NCI-H1417 treated with DMSO at 0.1 percent for 48 hours (cell line): ENCODE measurements around the gene NCKAP5.

ENCODE experiments used
- DNase-seq: peaks from one replicate; lab custom pipeline; 2025; lab: John Stamatoyannopoulos, UW

The NCKAP5 gene

DNA sequence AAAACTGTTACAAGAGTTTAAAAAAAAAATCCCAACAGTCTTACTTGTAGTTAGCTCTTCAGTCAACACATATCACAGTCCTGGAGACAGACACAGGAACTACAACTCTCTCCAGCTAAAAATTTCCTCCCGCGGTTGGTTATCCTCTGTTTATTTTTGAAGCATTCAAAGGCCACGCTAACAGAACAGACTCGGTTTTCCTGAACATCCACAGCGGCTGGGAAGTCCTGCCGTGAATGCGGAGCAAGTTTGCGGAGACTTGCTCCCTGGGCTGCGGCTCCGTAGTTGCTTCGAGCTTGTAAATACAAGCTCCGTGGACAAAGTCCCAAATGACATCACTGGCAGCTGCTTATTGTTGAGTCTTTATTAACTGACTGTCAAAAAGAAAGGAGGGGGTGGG lies at the start of gene NCKAP5:
Gene NCKAP5, minus strand, starts transcription at position 292 of the 400 bp plus-strand sequence. CDS start 50,937 bp downstream, outside the sequence.
- DNase-seq: no peak

GRCh38 chr2:133609664-133610063 lies 41.4 kb upstream of the NCKAP5 start:
- DNase-seq: no peak

GRCh38 chr2:133608291-133608690 lies 40.0 kb upstream of the NCKAP5 start:
- DNase-seq: no peak

DNA sequence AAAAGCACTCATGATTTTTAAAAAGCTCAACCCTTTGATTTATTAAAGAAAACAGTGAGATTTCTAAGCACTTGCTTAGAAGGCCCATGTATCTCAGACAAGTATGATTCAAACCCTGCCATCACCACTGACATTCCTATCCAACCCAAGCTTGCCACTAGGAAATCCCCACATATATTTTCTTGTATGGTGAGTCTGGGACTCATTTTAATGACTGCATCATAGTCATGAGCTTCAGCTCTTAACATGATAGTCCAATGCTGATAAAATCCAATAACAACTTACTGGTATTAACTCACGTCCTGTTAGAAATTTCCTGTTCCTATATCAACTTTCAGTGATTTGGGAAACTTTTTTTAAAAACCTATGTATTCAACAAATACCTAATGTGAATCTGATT lies 39.4 kb upstream of the NCKAP5 start:
- DNase-seq: no peak

DNA sequence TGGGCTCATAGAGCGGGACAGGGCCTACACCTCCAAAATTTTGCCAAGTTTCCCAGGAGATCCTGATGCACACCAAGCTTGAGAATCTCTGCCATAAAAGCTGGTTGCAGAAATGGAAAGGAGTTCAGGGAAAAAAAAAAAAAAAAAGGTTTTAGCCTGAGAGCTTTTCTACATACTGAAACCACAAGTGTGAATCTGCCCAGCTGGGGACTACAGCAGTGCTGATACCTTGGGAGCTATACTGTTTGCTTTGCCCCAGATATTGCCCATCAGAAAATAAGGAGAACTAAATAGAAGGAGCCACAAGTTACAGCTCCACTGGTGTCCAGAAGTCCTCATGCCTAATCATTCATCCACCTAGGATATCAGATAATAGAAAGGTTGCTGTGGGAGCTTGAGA lies 38.4 kb upstream of the NCKAP5 start:
- DNase-seq: no peak

DNA sequence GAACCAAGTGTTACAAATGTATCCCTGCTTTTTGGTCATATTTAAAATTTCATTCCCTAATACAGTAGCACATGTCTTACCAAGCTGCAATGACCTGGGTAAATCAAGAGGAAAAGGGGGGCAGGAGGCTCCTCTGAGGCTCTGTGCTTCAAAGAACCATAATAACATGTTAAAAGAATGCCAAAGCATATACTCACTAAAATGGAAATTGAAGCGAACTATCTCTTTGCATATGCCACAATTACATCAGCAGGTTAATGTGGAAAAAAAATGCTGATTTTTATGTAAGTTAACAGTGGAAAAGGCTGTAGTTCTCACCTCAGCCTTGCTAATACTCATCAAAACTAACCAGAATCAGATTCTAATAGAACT lies 37.5 kb upstream of the NCKAP5 start:
- no peak for DNase-seq

DNA sequence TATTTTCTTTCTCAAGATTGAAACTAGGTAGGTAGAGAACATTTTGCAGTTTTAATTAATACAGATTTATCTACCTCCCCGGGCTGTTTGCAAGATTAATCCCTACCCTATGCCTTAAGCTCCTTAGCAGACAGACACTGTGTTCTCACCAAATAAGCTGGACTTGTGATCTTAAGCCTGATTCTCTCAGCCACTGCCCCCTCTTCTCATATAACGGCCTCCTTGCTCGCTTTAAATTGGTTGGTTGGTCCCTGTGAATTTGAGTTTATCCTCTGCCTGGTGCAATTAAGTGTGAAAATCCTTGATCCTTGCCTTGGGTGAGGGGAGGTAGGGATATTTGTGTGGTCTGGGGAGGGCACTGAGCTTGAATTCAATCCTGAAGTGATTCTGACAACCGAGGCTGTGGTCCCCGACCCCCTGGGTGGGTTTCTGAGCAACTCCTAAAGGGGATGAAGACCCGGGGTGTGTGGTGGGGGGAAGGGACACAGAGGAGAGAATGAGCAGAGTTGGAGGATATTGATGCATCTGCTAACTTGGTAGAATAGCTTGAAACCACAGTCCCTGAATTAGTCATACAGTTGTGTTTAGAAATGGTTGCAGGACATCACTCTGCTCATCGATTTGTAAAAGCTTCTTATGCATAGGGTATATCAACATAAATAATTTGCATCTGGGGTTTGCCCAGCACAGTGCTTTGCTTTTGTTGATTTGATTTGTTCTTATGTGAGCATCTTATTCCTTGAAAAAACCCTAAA lies 36.9 kb upstream of the NCKAP5 start:
- no peak for DNase-seq

GRCh38 chr2:133603109-133603508 lies 34.8 kb upstream of the NCKAP5 start:
- DNase-seq: no peak

DNA sequence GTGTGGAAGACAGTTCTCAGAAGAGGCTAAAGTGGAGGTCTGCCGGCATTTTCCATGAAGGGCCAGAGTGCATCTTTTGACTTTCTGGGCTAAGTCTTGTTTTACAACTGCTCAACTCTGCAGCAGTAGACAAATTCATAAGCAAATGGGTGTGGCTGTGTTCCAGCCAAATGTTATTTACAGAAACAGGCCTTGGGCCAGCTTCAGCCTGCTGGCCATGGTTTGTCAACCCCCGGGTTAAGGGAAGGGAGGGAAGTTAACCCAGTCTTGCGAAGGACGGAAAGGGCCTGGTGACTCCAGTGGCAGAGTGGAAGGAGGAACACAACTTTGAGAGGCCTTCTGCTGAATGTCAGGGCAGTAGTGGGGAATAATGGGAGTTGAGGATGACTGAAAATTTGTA lies 34.3 kb upstream of the NCKAP5 start:
- DNase-seq: no peak

DNA sequence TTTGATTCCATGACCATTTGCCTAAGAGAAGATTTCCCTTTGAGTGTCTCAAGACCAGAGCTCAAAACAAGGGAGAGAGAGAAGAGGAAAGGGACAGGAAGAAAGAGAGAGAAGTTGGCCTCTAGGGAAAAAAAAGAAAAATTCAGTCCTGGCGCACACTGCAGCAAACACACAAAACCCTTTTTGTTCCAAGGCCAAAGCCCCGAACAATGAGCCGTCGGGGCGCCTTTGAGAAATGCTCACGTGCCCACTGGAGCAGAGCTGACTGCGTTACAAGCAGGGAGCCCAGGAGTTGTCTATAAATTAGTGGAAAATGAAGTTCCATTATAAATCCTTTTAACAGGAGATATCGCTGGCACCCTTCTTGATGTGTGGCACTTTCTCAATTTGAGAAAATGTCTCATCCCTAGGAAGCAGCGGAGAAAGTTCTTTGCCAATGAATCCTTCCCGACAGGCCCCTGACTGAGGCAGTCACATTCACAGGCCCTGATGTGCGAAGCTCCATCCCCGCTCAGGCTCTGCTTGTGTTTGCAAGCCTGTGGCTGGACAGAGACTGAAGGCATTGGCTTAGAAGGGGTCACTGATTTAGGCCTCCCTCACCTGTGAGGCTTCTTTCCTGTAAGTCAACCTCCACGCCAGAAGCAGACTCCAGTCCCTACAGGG lies 32.1 kb upstream of the NCKAP5 start:
- no peak for DNase-seq

DNA sequence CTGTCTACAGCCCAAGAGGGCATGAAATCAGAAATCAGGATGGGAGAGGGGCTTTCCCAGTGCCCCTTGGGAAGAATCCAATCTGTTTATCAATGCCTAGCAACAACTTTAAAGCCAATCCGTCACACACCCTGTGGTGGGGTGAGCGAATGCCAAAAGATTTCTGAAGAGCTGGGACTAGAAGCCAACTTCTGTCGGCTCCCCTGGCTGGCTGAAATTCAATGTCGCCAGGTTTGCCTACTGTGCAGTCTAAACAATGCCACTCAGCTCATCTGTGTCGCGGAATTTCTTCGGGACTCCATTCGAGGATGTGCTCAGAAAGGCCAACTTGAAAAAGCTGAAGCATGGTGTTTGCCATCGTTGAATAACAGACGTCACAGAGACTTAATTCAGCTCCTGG lies 31.5 kb upstream of the NCKAP5 start:
- no peak for DNase-seq

- DNase-seq: no peak
Observed at GRCh38 chr2:133599211-133599803, 31.0 kb upstream of the NCKAP5 start.

DNA sequence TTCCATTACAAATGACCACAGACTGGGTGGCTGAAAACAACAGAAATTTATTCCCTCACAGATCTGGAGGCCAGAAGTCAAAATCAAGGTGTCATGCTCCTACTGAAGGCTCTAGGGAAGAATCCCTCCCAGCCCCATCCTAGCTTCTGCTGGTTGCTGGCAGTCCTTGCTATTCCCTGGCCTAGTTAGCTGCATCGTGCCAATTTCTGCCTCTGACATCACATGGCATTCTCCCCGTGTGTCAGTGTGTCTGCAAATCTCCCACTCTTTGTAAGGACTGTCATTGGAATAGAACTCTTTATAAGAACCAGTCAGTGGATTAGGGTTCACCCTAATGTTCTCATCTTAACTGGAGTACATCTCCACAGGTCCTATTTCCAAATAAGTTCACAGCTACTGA lies 30.5 kb upstream of the NCKAP5 start:
- no peak for DNase-seq

- DNase-seq: no peak
Observed at GRCh38 chr2:133596701-133597393, 28.6 kb upstream of the NCKAP5 start.

DNA sequence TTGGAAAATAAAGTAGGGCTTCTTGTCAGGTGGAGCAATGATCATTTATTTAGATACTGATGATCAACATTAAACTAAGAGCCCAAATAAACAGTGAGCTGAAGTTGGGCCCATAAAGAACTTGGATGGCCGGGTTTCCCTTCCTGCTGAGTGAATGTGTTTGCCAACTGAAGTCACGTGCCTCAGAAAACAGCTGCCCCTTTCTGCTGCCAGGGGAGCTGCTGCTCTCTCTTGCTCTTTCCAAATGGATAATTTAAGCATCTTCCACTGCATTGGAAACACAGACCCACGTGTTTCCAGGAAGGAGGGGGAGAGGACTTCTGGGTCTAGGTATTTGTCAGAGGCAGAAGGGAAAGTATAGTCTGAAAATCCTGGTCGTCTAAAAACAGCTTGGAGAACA lies 22.9 kb upstream of the NCKAP5 start:
- peak; percentile 15 for DNase-seq

DNA sequence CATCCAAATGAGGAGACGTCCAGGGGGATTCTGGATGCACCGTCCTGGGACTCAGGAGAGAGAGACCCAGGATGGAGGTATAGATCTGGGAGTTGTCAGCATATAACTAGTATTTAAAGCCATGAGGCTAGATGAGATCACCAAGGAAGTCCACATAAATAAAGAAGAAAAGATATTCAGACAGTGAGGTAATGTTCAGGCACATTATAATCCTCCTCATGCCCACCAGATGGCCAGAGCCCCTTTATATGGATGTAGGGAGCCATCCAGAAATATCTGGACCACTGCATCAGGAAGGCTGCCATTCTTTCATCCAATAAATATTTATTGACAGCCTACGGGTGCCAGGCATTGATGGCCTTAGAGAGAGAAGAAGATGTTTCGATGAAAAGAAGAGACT lies 21.2 kb upstream of the NCKAP5 start:
- DNase-seq: no peak

DNA sequence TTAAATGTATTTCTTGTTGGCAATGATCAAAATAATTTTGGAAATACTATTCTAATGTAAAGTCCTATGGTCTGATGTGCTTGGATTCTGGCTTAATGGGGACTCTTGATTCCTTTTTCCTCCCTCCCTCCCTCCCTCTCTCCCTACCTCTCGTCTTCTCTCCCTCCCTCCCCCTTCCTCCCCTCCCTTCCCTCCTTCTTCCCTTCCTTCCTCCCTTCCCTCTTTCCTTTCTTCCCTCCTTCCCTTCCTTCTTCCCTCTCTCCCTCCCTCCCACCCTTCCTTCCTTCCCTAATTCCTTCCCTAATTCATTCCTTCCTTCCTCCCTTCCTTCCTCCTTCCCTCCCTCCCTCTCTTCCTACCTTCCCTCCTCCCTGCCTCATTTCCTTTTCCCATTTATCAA lies 19.9 kb upstream of the NCKAP5 start:
- DNase-seq: no peak

DNA sequence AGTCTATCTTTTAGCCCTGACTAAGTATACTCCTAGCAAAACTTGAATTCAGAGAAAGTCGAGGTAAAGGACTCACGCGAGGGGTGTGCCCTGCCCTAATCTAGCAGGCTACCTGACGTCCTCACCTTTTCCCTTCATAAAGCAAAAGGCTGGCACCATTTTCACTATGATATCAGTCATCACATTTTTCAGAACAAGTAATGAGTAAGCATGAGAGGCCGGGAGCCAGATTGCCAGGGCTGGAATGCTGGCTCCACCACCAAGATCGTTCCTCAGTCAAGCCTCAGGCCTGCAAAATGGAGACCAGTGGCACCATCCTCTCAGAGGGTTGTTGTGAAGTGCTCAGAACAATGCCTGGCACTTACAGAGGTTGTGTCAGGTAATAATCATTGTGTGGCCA lies 18.7 kb upstream of the NCKAP5 start:
- DNase-seq: no peak

- no peak for DNase-seq
Observed at GRCh38 chr2:133581010-133581760, 12.9 kb upstream of the NCKAP5 start.

DNA sequence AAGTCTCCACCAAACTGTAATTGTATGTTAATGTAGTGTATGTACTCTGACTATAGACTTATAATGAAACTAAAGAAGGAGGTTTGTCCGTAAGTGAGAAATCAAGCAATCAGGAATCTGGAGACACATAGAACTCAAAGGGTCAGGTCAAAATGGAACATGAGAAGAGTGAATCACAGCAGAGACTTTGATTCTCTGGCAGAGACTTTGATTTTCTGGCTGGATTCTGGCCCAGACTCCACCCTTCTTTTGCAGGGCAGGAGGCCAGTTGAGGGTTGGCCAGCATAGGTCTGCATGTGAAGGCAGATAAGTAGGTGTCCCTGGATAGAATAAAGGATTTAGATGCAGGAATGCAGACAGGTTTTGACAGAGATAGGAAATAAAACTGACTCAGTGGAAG lies 11.0 kb upstream of the NCKAP5 start:
- no peak for DNase-seq

DNA sequence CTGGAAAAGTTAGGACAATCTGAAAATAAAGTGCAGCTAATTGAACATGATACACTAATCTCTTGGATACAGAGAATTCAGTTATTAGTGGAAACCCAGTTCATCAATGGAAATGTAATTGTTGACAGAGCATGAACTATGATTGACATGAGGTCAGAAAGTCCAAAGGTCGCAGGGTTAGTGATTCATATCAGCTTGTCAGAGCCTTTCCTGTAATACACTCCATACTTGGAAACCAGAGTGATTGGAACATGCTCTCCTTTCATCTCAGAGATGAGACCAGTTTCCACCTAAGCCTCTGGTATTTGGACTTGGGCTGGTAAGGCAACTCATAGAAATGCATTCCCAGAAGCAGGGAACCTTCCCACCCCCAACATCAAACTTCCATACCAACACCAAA lies 8.5 kb upstream of the NCKAP5 start:
- no peak for DNase-seq

- no peak for DNase-seq
Observed at GRCh38 chr2:133574620-133575019, 6.4 kb upstream of the NCKAP5 start.
